SU-DHL-6 (cell line): ENCODE data around the gene CPED1.

Experiments
- CTCF ChIP-seq: fragments of 200-600 bp; sonication (generic); IDR thresholded peaks from one replicate; pipeline ENCODE4 v1.5.1; 2017; ENCODE audit warnings: antibody characterized with exemption, mild to moderate bottlenecking, low read length, moderate library complexity; ENCODE audit not compliant: insufficient read depth, poor library complexity, severe bottlenecking
- EZH2phosphoT487 ChIP-seq: fragments of 200-600 bp; sonication (generic), shearing (Covaris generic); conservative IDR thresholded peaks from 2 replicates; pipeline ENCODE4 v1.6.1; 2018; ENCODE audit warnings: mild to moderate bottlenecking, antibody characterized with exemption, low read length, moderate library complexity, mixed read lengths

GRCh38 chr7:121294448-121294992 is 306.0 kb downstream of the CPED1 start:
- TF ChIP-seq CTCF (no peak), EZH2phosphoT487 (no peak)
